Muscle of leg (tissue), 16 donors: ENCODE measurements around the gene KRT17. TPM values are rescaled to one million over a fixed set of nuclear protein-coding genes. Genes with fewer than 3 reads are reported as not detected.

ENCODE experiments used
- DNase-seq: peaks from one replicate; pipeline ENCODE4 v3.0.0; 2013
- H3K27ac ChIP-seq: one replicate; pipeline ENCODE4 v1.5.1; 2013; ENCODE audit warnings: mild to moderate bottlenecking, low read length, control low read depth
- H3K27me3 ChIP-seq: one replicate; pipeline ENCODE4 v1.6.1; 2013; ENCODE audit warnings: low read length; ENCODE audit not compliant: control insufficient read depth, insufficient read depth
- H3K36me3 ChIP-seq: one replicate; pipeline ENCODE4 v1.6.1; 2013; ENCODE audit warnings: low read length; ENCODE audit not compliant: control insufficient read depth, insufficient read depth
- H3K4me1 ChIP-seq: one replicate; pipeline ENCODE4 v1.6.1; 2013; ENCODE audit warnings: low read length; ENCODE audit not compliant: control insufficient read depth, insufficient read depth
- H3K4me3 ChIP-seq: one replicate; pipeline ENCODE4 v1.5.1; 2013; ENCODE audit warnings: low read length, control low read depth
- H3K9me3 ChIP-seq: replicated peaks from 2 replicates; pipeline ENCODE4 v1.6.1; 2013; ENCODE audit warnings: low read depth, low read length; ENCODE audit not compliant: control insufficient read depth
- WGBS: methylation state at CpG from one replicate; pipeline ENCODE4 v1.1.5; 2013; ENCODE audit warnings: missing lambda C conversion rate; ENCODE audit not compliant: insufficient coverage; 5-methylcytosine and 5-hydroxymethylcytosine counted together
- long read RNA-seq, 11 donors: transcript quantifications; one replicate each; lab custom pipeline, GENCODE V29; 2026
- polyA plus RNA-seq, 8 donors: library from polyadenylated mRNA; unstranded; fragments of 120-200 nt; gene quantifications; one replicate each; pipeline versions ENCODE4 v1.2.1 to v1.2.3, GENCODE V29; 2013; ENCODE audit warnings: inconsistent platforms in 1 of 8, low replicate concordance in 1 of 8; ENCODE audit not compliant: insufficient read length in 8 of 8, insufficient read depth in 1 of 8
- total RNA-seq: library from RNA; stranded (reverse); fragments of 120-200 nt; gene quantifications from one replicate; pipeline ENCODE4 v1.2.4, GENCODE V29; 2013

Gene KRT17
- total RNA-seq, result 1.6 TPM
- 100 to 1,000 TPM in 1 of 8 donors, 10 to 100 TPM in 1, 1 to 10 TPM in 4, under 1 TPM in 2; 0.72 to 243 (median 1.6) TPM for polyA plus RNA-seq
- long read RNA-seq, donor 1, result 0 reads
- long read RNA-seq, donor 2, transcript KRT17-209 (8 exons, 1,651 nt), result major isoform, 5 of 10 reads
- long read RNA-seq, donor 2, partial matches to known transcripts, result 5 of 10 reads
- long read RNA-seq, donor 2, other reads (novel, unspliced or antisense), result 0 of 10 reads
- long read RNA-seq, donor 3, transcript KRT17-209 (8 exons, 1,651 nt), result major isoform, 5 of 5 reads
- long read RNA-seq, donor 3, partial matches to known transcripts, result 0 of 5 reads
- long read RNA-seq, donor 3, other reads (novel, unspliced or antisense), result 0 of 5 reads
- long read RNA-seq, donor 4, result 0 reads
- long read RNA-seq, donor 5, partial matches to known transcripts, result 0 of 1 reads
- long read RNA-seq, donor 5, other reads (novel, unspliced or antisense), result 0 of 1 reads
- long read RNA-seq, donor 6, result 0 reads
- long read RNA-seq, donor 7, result 0 reads
- long read RNA-seq, donor 8, result 0 reads
- long read RNA-seq, donor 9, partial matches to known transcripts, result 0 of 3 reads
- long read RNA-seq, donor 9, other reads (novel, unspliced or antisense), result 0 of 3 reads
- long read RNA-seq, donor 10, result 0 reads
- long read RNA-seq, donor 11, result 0 reads

GRCh38 chr17:41624208-41625101, at the start of gene KRT17:
TSS of gene KRT17 (minus strand) at chr17:41624575. CDS start at chr17:41624509, 66 bp downstream.
- H3K27ac ChIP-seq, result no peak within 1 kb of the TSS
- 55% methylated on average over 22 of the region's 33 CpGs for WGBS
- H3K9me3 ChIP-seq, result no peaks in the 10 kb centered on the region
- peaks cover 31% of the 10 kb centered on the region for H3K4me1 ChIP-seq
- H3K36me3 ChIP-seq, result no peaks in the 10 kb centered on the region
- no peak within 1 kb of the TSS for H3K4me3 ChIP-seq
- no peak for DNase-seq
- H3K27me3 ChIP-seq, result peaks cover 2% of the 10 kb centered on the region

DNA sequence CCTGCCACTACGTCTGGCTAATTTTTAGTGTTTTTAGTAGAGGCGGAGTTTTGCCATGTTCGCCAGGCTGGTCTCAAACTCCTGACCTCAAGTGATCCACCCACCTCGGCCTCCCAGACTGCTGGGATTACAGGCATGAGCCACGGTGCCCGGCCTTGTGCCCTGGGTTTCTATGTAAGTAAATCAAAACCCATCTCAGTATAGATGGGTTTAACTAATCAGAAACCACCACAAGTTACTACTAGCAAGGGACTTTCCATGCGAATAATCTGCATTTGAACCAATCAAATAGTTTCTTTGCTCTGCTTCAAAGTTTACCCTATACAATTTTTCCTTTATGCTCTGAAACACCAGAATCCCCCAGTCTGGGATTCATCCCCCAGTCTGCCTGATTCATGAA, 47.8 kb upstream of the KRT17 start:
- no peaks in the 10 kb centered on the region for H3K9me3 ChIP-seq
- no peak for DNase-seq
- H3K4me3 ChIP-seq, result no peak overlapping the region
- H3K36me3 ChIP-seq, result no peaks in the 10 kb centered on the region
- H3K27me3 ChIP-seq, result peaks cover 4% of the 10 kb centered on the region
- no peak overlapping the region for H3K27ac ChIP-seq
- 100% methylated on average over 1 of the region's 7 CpGs for WGBS
- peaks cover 2% of the 10 kb centered on the region for H3K4me1 ChIP-seq

- no peaks in the 10 kb centered on the region for H3K9me3 ChIP-seq
- DNase-seq, result no peak
- 39% methylated on average over 18 of the region's 23 CpGs for WGBS
- H3K4me1 ChIP-seq, result peaks cover 19% of the 10 kb centered on the region
- no peaks in the 10 kb centered on the region for H3K36me3 ChIP-seq
- H3K27ac ChIP-seq, result no peak overlapping the region
- peaks cover 4% of the 10 kb centered on the region for H3K27me3 ChIP-seq
- H3K4me3 ChIP-seq, result no peak overlapping the region
Measured at GRCh38 chr17:41667280-41668041, 43.1 kb upstream of the KRT17 start.

GRCh38 chr17:41666708-41667279, 42.4 kb upstream of the KRT17 start:
- WGBS, result 1% methylated on average over 18 of the region's 23 CpGs
- peak; percentile 79 for DNase-seq
- peak overlapping the region; percentile 44 for H3K4me3 ChIP-seq
- H3K36me3 ChIP-seq, result no peaks in the 10 kb centered on the region
- no peaks in the 10 kb centered on the region for H3K9me3 ChIP-seq
- H3K27me3 ChIP-seq, result peaks cover 4% of the 10 kb centered on the region
- peaks cover 19% of the 10 kb centered on the region for H3K4me1 ChIP-seq
- peak overlapping the region; percentile 76 for H3K27ac ChIP-seq

GRCh38 chr17:41666237-41666641, 41.9 kb upstream of the KRT17 start:
- WGBS, result no CpG with 5 or more reads among the region's 11 CpGs
- no peaks in the 10 kb centered on the region for H3K9me3 ChIP-seq
- peak; percentile 57 for DNase-seq

DNA sequence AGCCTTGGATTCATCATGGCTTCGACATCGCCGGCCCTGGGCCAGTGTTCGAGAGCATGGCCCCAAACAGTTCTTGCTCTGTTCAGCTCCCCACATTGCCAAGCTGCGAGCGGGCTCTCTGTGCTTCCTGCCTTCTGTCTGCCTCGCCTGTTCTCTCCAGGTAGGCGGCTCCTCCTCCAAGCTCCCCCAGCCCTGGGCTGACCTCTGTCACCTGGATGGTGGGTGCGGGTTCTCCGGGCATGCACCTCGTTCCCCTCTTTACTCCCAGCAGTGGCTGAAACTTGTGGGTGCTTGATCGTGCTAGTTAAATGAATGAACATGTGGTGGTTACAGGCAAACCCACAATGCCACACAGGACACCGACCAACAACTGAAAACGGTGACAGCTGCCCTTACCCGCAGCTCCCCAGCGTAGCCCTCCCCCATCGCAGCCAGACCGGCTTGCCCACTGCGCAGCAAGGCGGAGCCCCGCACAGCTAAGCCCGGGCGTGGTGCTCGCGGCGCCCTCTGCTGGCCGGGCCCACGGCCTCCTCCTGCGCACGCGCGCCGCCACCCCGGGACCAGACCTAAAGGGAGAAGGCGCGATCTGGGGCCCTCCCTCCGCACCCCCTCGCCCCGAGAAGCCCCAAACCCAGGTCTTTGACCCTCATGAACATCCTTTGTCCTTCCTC, 41.3 kb upstream of the KRT17 start:
- peak overlapping the region; percentile 76 for H3K27ac ChIP-seq
- DNase-seq, result peak; percentile 88
- WGBS, result 4% methylated on average over 30 of the region's 39 CpGs
- peaks cover 4% of the 10 kb centered on the region for H3K27me3 ChIP-seq
- H3K9me3 ChIP-seq, result no peaks in the 10 kb centered on the region
- H3K36me3 ChIP-seq, result no peaks in the 10 kb centered on the region
- H3K4me1 ChIP-seq, result peaks cover 20% of the 10 kb centered on the region
- H3K4me3 ChIP-seq, result peak overlapping the region; percentile 37

More at GRCh38 chr17:41666237-41666641, 41.9 kb upstream of the KRT17 start:
- H3K27ac ChIP-seq, result peak overlapping the region; percentile 76
- H3K36me3 ChIP-seq, result no peaks in the 10 kb centered on the region
- H3K4me1 ChIP-seq, result peaks cover 19% of the 10 kb centered on the region
- peaks cover 4% of the 10 kb centered on the region for H3K27me3 ChIP-seq
- peak overlapping the region; percentile 36 for H3K4me3 ChIP-seq

- 100% methylated on average over 1 of the region's 15 CpGs for WGBS
- peak overlapping the region; percentile 37 for H3K4me3 ChIP-seq
Measured at GRCh38 chr17:41664587-41665565, 40.5 kb upstream of the KRT17 start.

GRCh38 chr17:41664172-41664457, 39.7 kb upstream of the KRT17 start:
- H3K27ac ChIP-seq, result no peak overlapping the region
- H3K36me3 ChIP-seq, result no peaks in the 10 kb centered on the region
- peaks cover 4% of the 10 kb centered on the region for H3K27me3 ChIP-seq
- no peak overlapping the region for H3K4me3 ChIP-seq
- 60% methylated on average over 1 of the region's 2 CpGs for WGBS
- peaks cover 36% of the 10 kb centered on the region for H3K4me1 ChIP-seq
- no peak for DNase-seq
- no peaks in the 10 kb centered on the region for H3K9me3 ChIP-seq

More at GRCh38 chr17:41664587-41665565, 40.5 kb upstream of the KRT17 start:
- H3K4me1 ChIP-seq, result peaks cover 28% of the 10 kb centered on the region
- H3K9me3 ChIP-seq, result no peaks in the 10 kb centered on the region
- no peaks in the 10 kb centered on the region for H3K36me3 ChIP-seq
- peaks cover 4% of the 10 kb centered on the region for H3K27me3 ChIP-seq
- no peak overlapping the region for H3K27ac ChIP-seq
- no peak for DNase-seq
